ENCODE data around the gene MICU1. TPM values are rescaled to one million over a fixed set of nuclear protein-coding genes. Genes with fewer than 3 reads are reported as not detected.
"Not testable (repeated sequence)": the region's sequence is repeated elsewhere in the genome, so short reads cannot be mapped to it uniquely, and the experiment has no call there.

Gene MICU1
- total and polyA plus RNA-seq, 2 experiments from 2014 or later = 27.5 to 52.3 TPM

DNA sequence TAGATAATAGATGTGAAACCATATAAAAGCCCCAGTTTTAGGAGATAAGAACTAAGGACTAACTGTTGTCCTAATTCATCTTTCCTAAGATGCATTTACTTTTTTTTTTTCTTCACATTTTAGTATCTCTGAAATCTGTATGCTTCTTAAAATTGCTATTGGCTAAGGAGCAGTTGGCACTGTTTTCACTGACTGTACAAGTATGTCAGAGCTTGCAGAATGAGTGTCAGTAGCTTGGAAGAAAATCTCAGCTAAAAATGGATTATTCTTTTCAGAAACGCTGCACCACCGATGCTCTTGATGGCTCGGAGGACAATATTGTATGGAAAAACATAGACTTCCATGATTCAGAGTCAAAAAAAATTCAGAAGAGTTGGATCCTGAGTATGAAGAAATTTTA is 180.0 kb downstream of the MICU1 start:
- ATAC-seq = no peak
- Mint-ChIP-seq H3K9me3 (peaks cover 5% of the 10 kb centered on the region; the same call in 2 of the 3 replicates), H3K36me3 (ENCODE audit: low read depth) (peaks cover 9% of the 10 kb centered on the region; the same call in 2 of the 3 replicates), H3K27ac (no peak overlapping the region), H3K4me3 (no peak overlapping the region), H3K4me1 (no peaks in the 10 kb centered on the region), H3K27me3 (ENCODE audit: insufficient read depth, low read depth, poor library complexity) (no peaks in the 10 kb centered on the region)
- Histone ChIP-seq H4K20me1 (replicated peaks; ENCODE audit: insufficient read depth) (no peaks in the 10 kb centered on the region), H3K4me3 (no peak overlapping the region), H3K27me3 (ENCODE audit: insufficient read depth) (no peaks in the 10 kb centered on the region), H3K4me1 (ENCODE audit: insufficient read depth) (no peaks in the 10 kb centered on the region), H3K36me3 (ENCODE audit: insufficient read depth) (no peaks in the 10 kb centered on the region), H3F3A (replicated peaks; ENCODE audit: low read depth) (no peaks in the 10 kb centered on the region), H3K79me2 (replicated peaks; ENCODE audit: insufficient read depth) (no peaks in the 10 kb centered on the region), H2AFZ (no peak overlapping the region), H3K4me2 (no peak overlapping the region), H3K9me2 (ENCODE audit: insufficient read depth) (no peaks in the 10 kb centered on the region), H3K27ac (ENCODE audit: low read depth) (no peak overlapping the region)
- no peak for DNase-seq (ENCODE audit: low spot score)
- TF ChIP-seq JUNB (IDR thresholded peaks at IDR 0.05; ENCODE audit: unreplicated experiment) = no peak
- no peak for TF ChIP-seq NANOG (IDR thresholded peaks at IDR 0.05; ENCODE audit: borderline replicate concordance)
- TF ChIP-seq ZNF331 (CRISPR knock-in tag; IDR thresholded peaks at IDR 0.05; ENCODE audit: low read depth) = no peak
- TF ChIP-seq STAT1 (IDR thresholded peaks at IDR 0.05; ENCODE audit: unreplicated experiment) = no peak
- TF ChIP-seq, protein P1, sequence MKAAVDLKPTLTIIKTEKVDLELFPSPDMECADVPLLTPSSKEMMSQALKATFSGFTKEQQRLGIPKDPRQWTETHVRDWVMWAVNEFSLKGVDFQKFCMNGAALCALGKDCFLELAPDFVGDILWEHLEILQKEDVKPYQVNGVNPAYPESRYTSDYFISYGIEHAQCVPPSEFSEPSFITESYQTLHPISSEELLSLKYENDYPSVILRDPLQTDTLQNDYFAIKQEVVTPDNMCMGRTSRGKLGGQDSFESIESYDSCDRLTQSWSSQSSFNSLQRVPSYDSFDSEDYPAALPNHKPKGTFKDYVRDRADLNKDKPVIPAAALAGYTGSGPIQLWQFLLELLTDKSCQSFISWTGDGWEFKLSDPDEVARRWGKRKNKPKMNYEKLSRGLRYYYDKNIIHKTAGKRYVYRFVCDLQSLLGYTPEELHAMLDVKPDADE (IDR thresholded peaks at IDR 0.05) = no peak
- TF ChIP-seq, protein P2, sequence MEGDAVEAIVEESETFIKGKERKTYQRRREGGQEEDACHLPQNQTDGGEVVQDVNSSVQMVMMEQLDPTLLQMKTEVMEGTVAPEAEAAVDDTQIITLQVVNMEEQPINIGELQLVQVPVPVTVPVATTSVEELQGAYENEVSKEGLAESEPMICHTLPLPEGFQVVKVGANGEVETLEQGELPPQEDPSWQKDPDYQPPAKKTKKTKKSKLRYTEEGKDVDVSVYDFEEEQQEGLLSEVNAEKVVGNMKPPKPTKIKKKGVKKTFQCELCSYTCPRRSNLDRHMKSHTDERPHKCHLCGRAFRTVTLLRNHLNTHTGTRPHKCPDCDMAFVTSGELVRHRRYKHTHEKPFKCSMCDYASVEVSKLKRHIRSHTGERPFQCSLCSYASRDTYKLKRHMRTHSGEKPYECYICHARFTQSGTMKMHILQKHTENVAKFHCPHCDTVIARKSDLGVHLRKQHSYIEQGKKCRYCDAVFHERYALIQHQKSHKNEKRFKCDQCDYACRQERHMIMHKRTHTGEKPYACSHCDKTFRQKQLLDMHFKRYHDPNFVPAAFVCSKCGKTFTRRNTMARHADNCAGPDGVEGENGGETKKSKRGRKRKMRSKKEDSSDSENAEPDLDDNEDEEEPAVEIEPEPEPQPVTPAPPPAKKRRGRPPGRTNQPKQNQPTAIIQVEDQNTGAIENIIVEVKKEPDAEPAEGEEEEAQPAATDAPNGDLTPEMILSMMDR (conservative IDR thresholded peaks at IDR 0.05; ENCODE audit: low read depth in 2 of 2) = no peak
- TF ChIP-seq ZNF114 (CRISPR knock-in tag; IDR thresholded peaks at IDR 0.05) = no peak
- no peak for TF ChIP-seq POLR2AphosphoS5 (IDR thresholded peaks at IDR 0.05; ENCODE audit: low read depth)
- TF ChIP-seq EZH2 (IDR thresholded peaks at IDR 0.05; ENCODE audit: low read depth, unreplicated experiment) = no peak

DNA sequence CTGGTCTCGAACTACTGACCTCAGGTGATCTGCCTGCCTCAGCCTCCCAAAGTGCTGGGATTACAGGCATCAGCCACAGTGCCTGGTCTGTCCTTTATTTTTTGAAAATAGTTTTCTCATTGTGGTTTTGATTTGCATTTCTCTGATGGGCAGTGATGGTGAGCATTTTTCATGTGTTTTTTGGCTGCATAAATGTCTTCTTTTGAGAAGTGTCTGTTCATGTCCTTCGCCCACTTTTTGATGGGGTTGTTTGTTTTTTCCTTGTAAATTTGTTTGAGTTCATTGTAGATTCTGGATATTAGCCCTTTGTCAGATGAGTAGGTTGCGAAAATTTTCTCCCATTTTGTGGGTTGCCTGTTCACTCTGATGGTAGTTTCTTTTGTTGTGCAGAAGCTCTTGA is 182.9 kb downstream of the MICU1 start:
- H3F3A ChIP-seq (replicated peaks; ENCODE audit: low read depth); H3K79me2 ChIP-seq (replicated peaks; ENCODE audit: insufficient read depth); H3K27ac ChIP-seq (ENCODE audit: low read depth); H3K4me1 ChIP-seq (ENCODE audit: insufficient read depth); H3K27me3 ChIP-seq (ENCODE audit: insufficient read depth); H3K27me3 Mint-ChIP-seq (ENCODE audit: insufficient read depth, low read depth, poor library complexity); ATAC-seq; H3K27ac Mint-ChIP-seq; H3K36me3 Mint-ChIP-seq (ENCODE audit: low read depth); H2AFZ ChIP-seq; H3K36me3 ChIP-seq (ENCODE audit: insufficient read depth); H3K4me2 ChIP-seq; H4K20me1 ChIP-seq (replicated peaks; ENCODE audit: insufficient read depth); H3K4me3 ChIP-seq; H3K4me1 Mint-ChIP-seq; DNase-seq (ENCODE audit: low spot score); H3K9me2 ChIP-seq (ENCODE audit: insufficient read depth); H3K4me3 Mint-ChIP-seq; H3K9me3 Mint-ChIP-seq: not testable (repeated sequence)

DNA sequence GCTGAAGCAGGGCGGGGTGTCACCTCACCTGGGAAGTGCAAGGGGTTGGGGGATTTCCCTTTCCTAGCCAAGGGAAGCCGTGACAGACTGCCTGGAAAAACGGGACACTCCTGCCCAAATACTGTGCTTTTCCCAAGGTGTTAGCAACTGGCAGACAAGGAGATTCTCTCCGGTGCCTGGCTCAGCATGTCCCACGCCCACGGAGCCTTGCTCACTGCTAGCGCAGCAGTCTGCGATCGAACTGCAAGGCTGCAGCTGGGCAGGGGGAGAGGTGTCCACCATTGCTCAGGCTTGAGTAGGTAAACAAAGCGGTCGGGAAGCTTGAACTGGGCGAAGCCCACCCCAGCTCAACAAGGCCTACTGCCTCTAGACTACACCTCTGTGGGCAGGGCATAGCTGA is 190.3 kb downstream of the MICU1 start:
- DNase-seq (ENCODE audit: low spot score) = no peak
- Histone ChIP-seq H2AFZ (no peak overlapping the region), H3K79me2 (replicated peaks; ENCODE audit: insufficient read depth) (no peaks in the 10 kb centered on the region), H3K9me2 (ENCODE audit: insufficient read depth) (no peaks in the 10 kb centered on the region), H3K4me2 (no peak overlapping the region), H3F3A (replicated peaks; ENCODE audit: low read depth) (no peaks in the 10 kb centered on the region), H3K4me1 (ENCODE audit: insufficient read depth) (no peaks in the 10 kb centered on the region), H3K27ac (ENCODE audit: low read depth) (no peak overlapping the region), H4K20me1 (replicated peaks; ENCODE audit: insufficient read depth) (no peaks in the 10 kb centered on the region), H3K27me3 (ENCODE audit: insufficient read depth) (no peaks in the 10 kb centered on the region), H3K4me3 (no peak overlapping the region), H3K36me3 (ENCODE audit: insufficient read depth) (no peaks in the 10 kb centered on the region)
- 0 out of 2 replicates have a peak overlapping the region, but pooled peaks have one; percentile 80 for H3K27ac Mint-ChIP-seq
- no peaks in the 10 kb centered on the region for H3K4me1 Mint-ChIP-seq
- H3K36me3 Mint-ChIP-seq (ENCODE audit: low read depth) = no peaks in the 10 kb centered on the region
- no peak for ATAC-seq
- H3K4me3 Mint-ChIP-seq = no peak overlapping the region
- H3K9me3 Mint-ChIP-seq = no peaks in the 10 kb centered on the region
- H3K27me3 Mint-ChIP-seq (ENCODE audit: insufficient read depth, low read depth, poor library complexity) = peaks cover 4% of the 10 kb centered on the region
- TF ChIP-seq, protein P3, sequence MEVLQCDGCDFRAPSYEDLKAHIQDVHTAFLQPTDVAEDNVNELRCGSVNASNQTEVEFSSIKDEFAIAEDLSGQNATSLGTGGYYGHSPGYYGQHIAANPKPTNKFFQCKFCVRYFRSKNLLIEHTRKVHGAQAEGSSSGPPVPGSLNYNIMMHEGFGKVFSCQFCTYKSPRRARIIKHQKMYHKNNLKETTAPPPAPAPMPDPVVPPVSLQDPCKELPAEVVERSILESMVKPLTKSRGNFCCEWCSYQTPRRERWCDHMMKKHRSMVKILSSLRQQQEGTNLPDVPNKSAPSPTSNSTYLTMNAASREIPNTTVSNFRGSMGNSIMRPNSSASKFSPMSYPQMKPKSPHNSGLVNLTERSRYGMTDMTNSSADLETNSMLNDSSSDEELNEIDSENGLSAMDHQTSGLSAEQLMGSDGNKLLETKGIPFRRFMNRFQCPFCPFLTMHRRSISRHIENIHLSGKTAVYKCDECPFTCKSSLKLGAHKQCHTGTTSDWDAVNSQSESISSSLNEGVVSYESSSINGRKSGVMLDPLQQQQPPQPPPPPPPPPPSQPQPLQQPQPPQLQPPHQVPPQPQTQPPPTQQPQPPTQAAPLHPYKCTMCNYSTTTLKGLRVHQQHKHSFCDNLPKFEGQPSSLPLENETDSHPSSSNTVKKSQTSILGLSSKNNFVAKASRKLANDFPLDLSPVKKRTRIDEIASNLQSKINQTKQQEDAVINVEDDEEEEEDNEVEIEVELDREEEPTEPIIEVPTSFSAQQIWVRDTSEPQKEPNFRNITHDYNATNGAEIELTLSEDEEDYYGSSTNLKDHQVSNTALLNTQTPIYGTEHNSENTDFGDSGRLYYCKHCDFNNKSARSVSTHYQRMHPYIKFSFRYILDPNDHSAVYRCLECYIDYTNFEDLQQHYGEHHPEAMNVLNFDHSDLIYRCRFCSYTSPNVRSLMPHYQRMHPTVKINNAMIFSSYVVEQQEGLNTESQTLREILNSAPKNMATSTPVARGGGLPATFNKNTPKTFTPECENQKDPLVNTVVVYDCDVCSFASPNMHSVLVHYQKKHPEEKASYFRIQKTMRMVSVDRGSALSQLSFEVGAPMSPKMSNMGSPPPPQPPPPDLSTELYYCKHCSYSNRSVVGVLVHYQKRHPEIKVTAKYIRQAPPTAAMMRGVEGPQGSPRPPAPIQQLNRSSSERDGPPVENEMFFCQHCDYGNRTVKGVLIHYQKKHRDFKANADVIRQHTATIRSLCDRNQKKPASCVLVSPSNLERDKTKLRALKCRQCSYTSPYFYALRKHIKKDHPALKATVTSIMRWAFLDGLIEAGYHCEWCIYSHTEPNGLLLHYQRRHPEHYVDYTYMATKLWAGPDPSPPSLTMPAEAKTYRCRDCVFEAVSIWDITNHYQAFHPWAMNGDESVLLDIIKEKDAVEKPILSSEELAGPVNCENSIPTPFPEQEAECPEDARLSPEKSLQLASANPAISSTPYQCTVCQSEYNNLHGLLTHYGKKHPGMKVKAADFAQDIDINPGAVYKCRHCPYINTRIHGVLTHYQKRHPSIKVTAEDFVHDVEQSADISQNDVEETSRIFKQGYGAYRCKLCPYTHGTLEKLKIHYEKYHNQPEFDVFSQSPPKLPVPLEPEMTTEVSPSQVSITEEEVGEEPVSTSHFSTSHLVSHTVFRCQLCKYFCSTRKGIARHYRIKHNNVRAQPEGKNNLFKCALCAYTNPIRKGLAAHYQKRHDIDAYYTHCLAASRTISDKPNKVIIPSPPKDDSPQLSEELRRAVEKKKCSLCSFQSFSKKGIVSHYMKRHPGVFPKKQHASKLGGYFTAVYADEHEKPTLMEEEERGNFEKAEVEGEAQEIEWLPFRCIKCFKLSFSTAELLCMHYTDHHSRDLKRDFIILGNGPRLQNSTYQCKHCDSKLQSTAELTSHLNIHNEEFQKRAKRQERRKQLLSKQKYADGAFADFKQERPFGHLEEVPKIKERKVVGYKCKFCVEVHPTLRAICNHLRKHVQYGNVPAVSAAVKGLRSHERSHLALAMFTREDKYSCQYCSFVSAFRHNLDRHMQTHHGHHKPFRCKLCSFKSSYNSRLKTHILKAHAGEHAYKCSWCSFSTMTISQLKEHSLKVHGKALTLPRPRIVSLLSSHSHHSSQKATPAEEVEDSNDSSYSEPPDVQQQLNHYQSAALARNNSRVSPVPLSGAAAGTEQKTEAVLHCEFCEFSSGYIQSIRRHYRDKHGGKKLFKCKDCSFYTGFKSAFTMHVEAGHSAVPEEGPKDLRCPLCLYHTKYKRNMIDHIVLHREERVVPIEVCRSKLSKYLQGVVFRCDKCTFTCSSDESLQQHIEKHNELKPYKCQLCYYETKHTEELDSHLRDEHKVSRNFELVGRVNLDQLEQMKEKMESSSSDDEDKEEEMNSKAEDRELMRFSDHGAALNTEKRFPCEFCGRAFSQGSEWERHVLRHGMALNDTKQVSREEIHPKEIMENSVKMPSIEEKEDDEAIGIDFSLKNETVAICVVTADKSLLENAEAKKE (CRISPR knock-in tag; IDR thresholded peaks at IDR 0.05) = no peak

Measured in GM23338 (cell line).